HG02943 (cell line): ENCODE results near the gene PPDPF.
"Not testable (repeated sequence)": the region's sequence is repeated elsewhere in the genome, so short reads cannot be mapped to it uniquely, and the experiment has no call there.

Source experiments
- ATAC-seq: cut with Tn5 transposase; IDR thresholded peaks from one replicate; pipeline ENCODE4 v1.9.1; 2021; ENCODE audit warnings: mild to moderate bottlenecking, low read depth, moderate library complexity; ENCODE audit not compliant: unreplicated experiment

PPDPF gene

GRCh38 chr20:63561624-63562396, 41.2 kb downstream of the PPDPF start:
- no peak for ATAC-seq

GRCh38 chr20:63562461-63563224, 42.1 kb downstream of the PPDPF start:
- no peak for ATAC-seq

GRCh38 chr20:63563225-63563935, 42.8 kb downstream of the PPDPF start:
- ATAC-seq, result no peak

GRCh38 chr20:63564036-63564810, 43.7 kb downstream of the PPDPF start:
- no peak for ATAC-seq

GRCh38 chr20:63565021-63565698, 44.6 kb downstream of the PPDPF start:
- ATAC-seq, result no peak

GRCh38 chr20:63565699-63566335, 45.3 kb downstream of the PPDPF start:
- no peak for ATAC-seq

- no peak for ATAC-seq
Observed at GRCh38 chr20:63566395-63567135, 46.0 kb downstream of the PPDPF start.

GRCh38 chr20:63567136-63567385, 46.5 kb downstream of the PPDPF start:
- no peak for ATAC-seq

GRCh38 chr20:63567386-63568169, 47.0 kb downstream of the PPDPF start:
- peak; percentile 53 for ATAC-seq

GRCh38 chr20:63568170-63568981, 47.8 kb downstream of the PPDPF start:
- peak; percentile 13 for ATAC-seq

GRCh38 chr20:63568986-63569949, 48.7 kb downstream of the PPDPF start:
- no peak for ATAC-seq

- no peak for ATAC-seq
Observed at GRCh38 chr20:63570281-63571086, 49.9 kb downstream of the PPDPF start.

- ATAC-seq, result not testable (repeated sequence)
Observed at GRCh38 chr20:63571087-63571478, 50.5 kb downstream of the PPDPF start.
